Hepatocyte (in vitro differentiated cells): ENCODE data around the gene PABPC1L2A.
"Not testable (repeated sequence)": the region's sequence is repeated elsewhere in the genome, so short reads cannot be mapped to it uniquely, and the experiment has no call there.

Experiments used
- EZH2 ChIP-seq: fragments of 200-600 bp; sonication (generic); IDR thresholded peaks from 2 replicates; pipeline ENCODE4 v1.6.1; 2016; ENCODE audit warnings: antibody characterized with exemption, mild to moderate bottlenecking, borderline replicate concordance
- TF ChIP-seq, protein P1 (sequence below): fragments of 200-600 bp; sonication (generic); IDR thresholded peaks from 2 replicates; pipeline ENCODE4 v1.5.1; 2016; ENCODE audit warnings: antibody characterized with exemption, mild to moderate bottlenecking; ENCODE audit not compliant: poor library complexity

DNA sequence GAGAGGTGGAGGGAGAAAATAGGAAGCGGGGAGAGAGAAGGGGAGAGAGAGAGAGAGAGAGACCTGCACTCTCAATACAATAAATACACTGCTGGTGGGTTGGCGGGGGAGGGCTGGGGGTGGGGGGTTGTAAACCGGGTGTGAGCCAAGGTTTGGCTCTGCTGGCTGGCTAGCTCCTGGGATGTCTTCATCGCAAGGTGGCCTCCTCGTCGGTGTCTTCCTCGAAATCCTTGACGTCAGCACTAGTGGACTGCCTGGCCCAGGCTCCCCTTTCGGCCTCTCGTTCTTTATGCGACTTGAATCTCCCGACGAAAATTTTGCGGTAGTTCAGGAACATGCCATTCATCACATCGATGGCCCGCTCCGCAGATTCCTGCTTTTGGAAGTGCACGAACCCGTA, 715 bp downstream of the PABPC1L2A start:
- TF ChIP-seq, protein P1, sequence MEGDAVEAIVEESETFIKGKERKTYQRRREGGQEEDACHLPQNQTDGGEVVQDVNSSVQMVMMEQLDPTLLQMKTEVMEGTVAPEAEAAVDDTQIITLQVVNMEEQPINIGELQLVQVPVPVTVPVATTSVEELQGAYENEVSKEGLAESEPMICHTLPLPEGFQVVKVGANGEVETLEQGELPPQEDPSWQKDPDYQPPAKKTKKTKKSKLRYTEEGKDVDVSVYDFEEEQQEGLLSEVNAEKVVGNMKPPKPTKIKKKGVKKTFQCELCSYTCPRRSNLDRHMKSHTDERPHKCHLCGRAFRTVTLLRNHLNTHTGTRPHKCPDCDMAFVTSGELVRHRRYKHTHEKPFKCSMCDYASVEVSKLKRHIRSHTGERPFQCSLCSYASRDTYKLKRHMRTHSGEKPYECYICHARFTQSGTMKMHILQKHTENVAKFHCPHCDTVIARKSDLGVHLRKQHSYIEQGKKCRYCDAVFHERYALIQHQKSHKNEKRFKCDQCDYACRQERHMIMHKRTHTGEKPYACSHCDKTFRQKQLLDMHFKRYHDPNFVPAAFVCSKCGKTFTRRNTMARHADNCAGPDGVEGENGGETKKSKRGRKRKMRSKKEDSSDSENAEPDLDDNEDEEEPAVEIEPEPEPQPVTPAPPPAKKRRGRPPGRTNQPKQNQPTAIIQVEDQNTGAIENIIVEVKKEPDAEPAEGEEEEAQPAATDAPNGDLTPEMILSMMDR, result not testable (repeated sequence)
- TF ChIP-seq EZH2, result not testable (repeated sequence)
